Ascending aorta (tissue), 2 donors: Measurements from ENCODE around the gene YY1AP1. TPM values are rescaled to one million over a fixed set of nuclear protein-coding genes. Genes with fewer than 3 reads are reported as not detected.
"Not testable (repeated sequence)": the region's sequence is repeated elsewhere in the genome, so short reads cannot be mapped to it uniquely, and the experiment has no call there.

Experiments
- DNase-seq, 2 donors: peaks; one replicate each; pipeline ENCODE4 v3.0.0-alpha.2; 2019; ENCODE audit warnings: low spot score in 2 of 2
- H3K27ac ChIP-seq, 2 donors: fragments of 200-600 bp; sonication (generic); one replicate each; pipeline ENCODE4 v1.5.1; 2016 to 2017; ENCODE audit warnings: mild to moderate bottlenecking in 1 of 2
- H3K27me3 ChIP-seq: fragments of 200-600 bp; sonication (generic); one replicate; pipeline ENCODE4 v1.5.1; 2017
- H3K36me3 ChIP-seq, 2 donors: fragments of 200-600 bp; sonication (generic); one replicate each; pipeline ENCODE4 v1.5.1; 2016
- H3K4me1 ChIP-seq, 2 donors: fragments of 200-600 bp; sonication (generic); one replicate each; pipeline ENCODE4 v1.5.1; 2016 to 2017; ENCODE audit warnings: mild to moderate bottlenecking in 1 of 2
- H3K4me3 ChIP-seq, 2 donors: fragments of 200-600 bp; sonication (generic); one replicate each; pipeline ENCODE4 v1.5.1; 2016 to 2017; ENCODE audit warnings: mild to moderate bottlenecking in 1 of 2
- H3K9me3 ChIP-seq, 2 donors: fragments of 200-600 bp; sonication (generic); one replicate each; pipeline ENCODE4 v1.5.1; 2016
- intact Hi-C: fragments of 100-400 bp; cut with DNase I; formaldehyde crosslinking; loops from one replicate; pipeline ENCODE4 v1.15.1; 2023
- total RNA-seq: library from RNA; depleted of rRNA; stranded (reverse); fragments of >200 nt; gene quantifications from one replicate; pipeline ENCODE4 v1.1.0, GENCODE V29; 2016
- TF ChIP-seq, protein P1 (sequence below), 3 experiments: fragments of 200-600 bp in 2 of 3; fragments of 450-650 bp in 1 of 3; sonication (generic) in 2 of 3; IDR thresholded peaks; one replicate each; pipeline ENCODE4 v1.5.1; 2016 to 2019; ENCODE audit warnings: antibody characterized with exemption in 3 of 3, mild to moderate bottlenecking in 1 of 3, moderate library complexity in 1 of 3

The YY1AP1 gene
- total RNA-seq, 1 donor from 2014 or later: 24.2 TPM

DNA sequence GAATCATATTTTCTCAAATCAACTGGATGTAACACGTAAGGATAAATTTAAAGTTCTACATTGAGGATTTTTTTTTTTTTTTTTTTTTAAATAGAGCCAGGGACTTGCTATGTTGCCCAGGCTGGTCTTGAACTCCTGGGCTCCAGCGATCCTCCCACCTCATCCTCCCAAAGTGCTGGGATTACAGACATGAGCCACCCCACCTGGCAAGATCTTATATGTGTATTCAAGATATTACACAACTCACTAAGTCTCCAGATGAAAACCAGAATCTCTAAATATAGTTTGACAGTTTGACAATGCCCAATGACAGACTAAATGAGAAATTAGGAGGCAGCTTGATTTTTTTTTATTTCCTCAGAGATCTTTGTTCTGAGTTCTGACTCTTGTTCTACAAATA is 6.8 kb downstream of the YY1AP1 start:
- H3K27ac ChIP-seq: no peak overlapping the region
- intact Hi-C loops: no loop called here
- H3K9me3 ChIP-seq: no peaks in the 10 kb centered on the region
- TF ChIP-seq, protein P1, sequence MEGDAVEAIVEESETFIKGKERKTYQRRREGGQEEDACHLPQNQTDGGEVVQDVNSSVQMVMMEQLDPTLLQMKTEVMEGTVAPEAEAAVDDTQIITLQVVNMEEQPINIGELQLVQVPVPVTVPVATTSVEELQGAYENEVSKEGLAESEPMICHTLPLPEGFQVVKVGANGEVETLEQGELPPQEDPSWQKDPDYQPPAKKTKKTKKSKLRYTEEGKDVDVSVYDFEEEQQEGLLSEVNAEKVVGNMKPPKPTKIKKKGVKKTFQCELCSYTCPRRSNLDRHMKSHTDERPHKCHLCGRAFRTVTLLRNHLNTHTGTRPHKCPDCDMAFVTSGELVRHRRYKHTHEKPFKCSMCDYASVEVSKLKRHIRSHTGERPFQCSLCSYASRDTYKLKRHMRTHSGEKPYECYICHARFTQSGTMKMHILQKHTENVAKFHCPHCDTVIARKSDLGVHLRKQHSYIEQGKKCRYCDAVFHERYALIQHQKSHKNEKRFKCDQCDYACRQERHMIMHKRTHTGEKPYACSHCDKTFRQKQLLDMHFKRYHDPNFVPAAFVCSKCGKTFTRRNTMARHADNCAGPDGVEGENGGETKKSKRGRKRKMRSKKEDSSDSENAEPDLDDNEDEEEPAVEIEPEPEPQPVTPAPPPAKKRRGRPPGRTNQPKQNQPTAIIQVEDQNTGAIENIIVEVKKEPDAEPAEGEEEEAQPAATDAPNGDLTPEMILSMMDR (IDR thresholded peaks at IDR 0.05): no peak
- peaks cover 27 to 43% of the 10 kb centered on the region in 2 donors for H3K36me3 ChIP-seq
- no peak for DNase-seq
- H3K4me3 ChIP-seq: no peak overlapping the region
- H3K4me1 ChIP-seq: peaks cover 0 to 19% of the 10 kb centered on the region in 2 donors
- H3K27me3 ChIP-seq: no peaks in the 10 kb centered on the region

DNA sequence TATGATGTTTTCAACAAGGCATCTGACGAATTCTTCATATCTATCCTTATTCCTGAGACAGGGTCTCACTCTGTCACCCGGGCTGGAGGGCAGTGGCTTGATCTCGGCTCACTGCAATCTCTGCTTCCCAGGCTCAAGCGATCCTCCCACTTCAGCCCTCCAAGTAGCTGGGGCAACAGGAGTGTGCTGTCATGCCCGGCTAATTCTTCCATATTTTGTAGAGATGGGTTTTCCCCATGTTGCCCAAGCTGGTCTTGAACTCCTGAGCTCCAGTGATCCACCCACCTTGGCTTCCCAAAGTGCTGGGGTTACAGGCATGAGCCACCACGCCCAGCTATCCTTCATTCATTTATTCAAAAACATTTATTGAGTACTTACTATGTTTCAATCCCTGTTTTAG is 8.0 kb downstream of the YY1AP1 start:
- intact Hi-C loops: no loop called here
- DNase-seq: no peak
- Histone ChIP-seq H3K27ac (no peak overlapping the region), H3K36me3 (peaks cover 40 to 56% of the 10 kb centered on the region in 2 donors), H3K27me3 (no peaks in the 10 kb centered on the region), H3K4me1 (peaks cover 0 to 15% of the 10 kb centered on the region in 2 donors), H3K9me3 (no peaks in the 10 kb centered on the region), H3K4me3 (no peak overlapping the region)
- TF ChIP-seq, protein P1 (IDR thresholded peaks at IDR 0.05): no peak

DNA sequence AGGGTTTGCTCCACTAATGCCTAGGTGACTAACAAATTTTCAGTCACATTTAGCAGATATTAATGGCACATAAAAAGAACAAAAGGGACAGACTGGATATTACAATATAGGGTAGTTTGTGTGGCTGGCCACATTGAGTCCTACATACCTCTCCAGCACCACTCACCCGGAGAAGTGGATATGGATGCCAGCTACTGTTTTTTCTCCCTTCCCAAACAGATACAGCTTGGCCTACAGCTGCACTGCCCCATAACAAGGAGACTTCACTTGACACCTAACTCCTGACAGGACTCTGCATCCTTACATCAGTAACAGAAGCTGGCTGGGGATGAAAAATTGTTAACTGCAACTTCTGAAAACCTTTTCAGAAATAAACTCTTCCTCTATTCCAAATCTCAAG is 9.6 kb downstream of the YY1AP1 start:
- H3K27me3 ChIP-seq, H3K4me1 ChIP-seq, H3K4me3 ChIP-seq, H3K27ac ChIP-seq, H3K9me3 ChIP-seq, DNase-seq, intact Hi-C loops: not testable (repeated sequence)
- peaks cover 55 to 71% of the 10 kb centered on the region in 2 donors for H3K36me3 ChIP-seq

GRCh38 chr1:155678027-155678426 is 10.5 kb downstream of the YY1AP1 start:
- no peak for DNase-seq
- Histone ChIP-seq H3K4me1 (peaks cover 0 to 5% of the 10 kb centered on the region in 2 donors), H3K9me3 (no peaks in the 10 kb centered on the region), H3K27ac (no peak overlapping the region), H3K27me3 (no peaks in the 10 kb centered on the region), H3K36me3 (peaks cover 61 to 78% of the 10 kb centered on the region in 2 donors), H3K4me3 (no peak overlapping the region)
- TF ChIP-seq, protein P1 (IDR thresholded peaks at IDR 0.05): no peak
- intact Hi-C loops: no loop called here

DNA sequence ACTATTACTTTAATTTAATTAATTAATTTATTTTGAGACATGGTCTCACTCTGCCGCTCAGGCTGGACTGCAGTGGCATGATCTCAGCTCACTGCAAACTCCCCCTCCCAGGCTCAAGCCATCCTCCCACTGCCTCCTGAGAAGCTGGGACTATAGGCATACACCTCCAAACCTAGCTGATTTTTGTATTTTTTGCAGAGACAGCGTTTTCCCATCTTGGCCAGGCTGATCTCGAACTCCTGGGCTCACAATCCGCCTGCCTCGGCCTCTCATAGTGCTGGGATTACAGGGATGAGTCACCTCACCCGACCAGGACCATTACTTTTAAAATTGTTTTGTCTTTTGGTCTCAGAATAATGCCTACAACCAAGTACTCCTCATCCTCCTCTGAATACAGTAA is 15.6 kb downstream of the YY1AP1 start:
- no peak for DNase-seq
- no peak overlapping the region for H3K27ac ChIP-seq
- intact Hi-C loops: no loop called here
- no peaks in the 10 kb centered on the region for H3K27me3 ChIP-seq
- TF ChIP-seq, protein P1 (IDR thresholded peaks at IDR 0.05): no peak
- H3K9me3 ChIP-seq: no peaks in the 10 kb centered on the region
- no peak overlapping the region for H3K4me3 ChIP-seq
- H3K4me1 ChIP-seq: no peaks in the 10 kb centered on the region
- H3K36me3 ChIP-seq: peaks cover 92 to 95% of the 10 kb centered on the region in 2 donors

DNA sequence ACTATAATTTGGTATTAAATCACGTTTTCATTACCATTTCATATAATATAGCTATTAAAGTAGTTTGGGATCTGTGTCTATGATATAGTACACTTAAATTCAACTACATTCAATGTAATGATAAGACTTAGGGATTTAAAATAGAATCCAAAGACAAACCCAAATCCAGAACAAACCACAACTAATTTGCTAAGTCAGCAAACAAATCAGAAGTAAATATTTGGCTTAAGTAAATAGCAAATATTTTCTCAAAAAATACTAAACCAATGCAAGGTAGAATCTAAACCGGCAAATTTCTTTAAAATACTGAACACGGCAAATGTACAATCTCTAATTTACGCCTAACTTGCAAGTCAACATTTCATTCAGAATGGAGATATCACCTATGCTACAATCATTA is 16.8 kb downstream of the YY1AP1 start:
- Histone ChIP-seq H3K9me3 (no peaks in the 10 kb centered on the region), H3K27me3 (no peaks in the 10 kb centered on the region), H3K4me1 (no peaks in the 10 kb centered on the region), H3K36me3 (peaks cover 93 to 95% of the 10 kb centered on the region in 2 donors), H3K4me3 (no peak overlapping the region), H3K27ac (no peak overlapping the region)
- intact Hi-C loops: no loop called here
- DNase-seq: no peak
- TF ChIP-seq, protein P1 (IDR thresholded peaks at IDR 0.05): no peak
